NCI-H510A (cell line): Measurements from ENCODE around the gene PGAM2.

Source experiments
- DNase-seq: peaks from one replicate; lab custom pipeline; 2025; lab: John Stamatoyannopoulos, UW

Gene PGAM2

DNA sequence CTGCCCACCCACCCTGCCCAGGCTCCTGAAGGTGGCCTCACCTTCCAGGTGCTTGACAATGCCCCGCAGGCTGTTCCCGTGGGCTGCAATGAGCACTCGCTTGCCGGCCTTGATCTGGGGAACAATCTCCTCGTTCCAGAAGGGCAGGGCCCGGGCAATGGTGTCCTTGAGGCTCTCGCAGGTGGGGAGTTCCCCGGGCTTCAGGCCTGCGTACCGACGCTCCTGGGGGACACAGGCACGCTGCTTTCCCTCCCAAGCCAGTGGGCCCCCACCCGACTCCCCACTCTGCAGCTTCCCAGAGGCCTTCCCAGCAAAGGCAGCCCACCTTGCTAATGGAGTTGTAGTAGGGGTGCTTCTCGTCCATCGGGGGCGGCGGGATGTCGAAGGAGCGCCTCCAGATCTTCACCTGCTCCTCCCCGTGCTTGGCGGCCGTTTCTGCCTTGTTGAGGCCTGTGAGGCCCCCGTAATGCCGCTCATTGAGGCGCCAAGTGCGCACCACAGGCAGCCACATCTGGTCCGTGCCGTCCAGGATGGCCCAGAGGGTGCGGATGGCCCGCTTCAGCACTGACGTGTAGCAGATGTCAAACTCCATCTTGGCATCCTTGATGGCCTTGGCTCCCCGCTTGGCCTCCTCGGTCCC lies 456 bp downstream of the PGAM2 start:
- no peak for DNase-seq

DNA sequence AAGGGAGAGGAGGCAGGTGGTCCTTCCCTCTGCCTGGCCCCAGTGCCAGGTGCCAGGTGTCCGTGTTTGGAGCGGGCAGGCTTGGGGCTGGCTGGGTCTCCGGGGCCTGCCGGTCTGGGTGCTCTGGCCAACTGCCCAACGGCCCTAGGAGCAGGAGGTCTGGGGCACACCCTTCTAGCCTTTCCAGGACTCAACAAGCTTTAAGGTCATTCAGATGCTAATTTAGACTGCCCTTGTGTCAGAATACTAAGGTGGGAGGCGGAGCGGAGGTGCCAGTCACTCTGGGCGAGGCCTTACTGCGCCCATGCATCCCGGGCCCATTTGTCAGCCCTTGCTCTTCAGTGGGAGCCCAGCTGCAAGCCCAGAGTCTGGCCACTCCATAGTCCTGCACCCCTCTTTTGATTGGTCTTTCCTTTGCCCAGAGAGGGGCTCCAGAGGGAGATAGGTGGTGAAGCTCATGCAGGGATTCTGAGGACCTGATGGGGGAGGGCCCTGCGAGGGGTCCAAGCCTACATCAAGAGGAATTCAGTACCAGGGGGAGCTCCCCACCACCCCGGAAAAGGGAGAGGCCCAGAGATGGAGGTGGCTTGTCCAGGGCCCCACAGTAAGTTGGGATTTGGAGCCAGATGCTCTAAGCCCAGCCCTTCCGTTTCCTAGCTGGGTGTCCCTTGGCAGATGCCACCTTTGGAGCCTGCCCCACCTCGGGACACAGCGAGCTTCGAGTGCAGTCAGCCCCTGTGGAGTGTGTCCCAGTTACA lies 1.3 kb downstream of the PGAM2 start:
- DNase-seq, result no peak

DNA sequence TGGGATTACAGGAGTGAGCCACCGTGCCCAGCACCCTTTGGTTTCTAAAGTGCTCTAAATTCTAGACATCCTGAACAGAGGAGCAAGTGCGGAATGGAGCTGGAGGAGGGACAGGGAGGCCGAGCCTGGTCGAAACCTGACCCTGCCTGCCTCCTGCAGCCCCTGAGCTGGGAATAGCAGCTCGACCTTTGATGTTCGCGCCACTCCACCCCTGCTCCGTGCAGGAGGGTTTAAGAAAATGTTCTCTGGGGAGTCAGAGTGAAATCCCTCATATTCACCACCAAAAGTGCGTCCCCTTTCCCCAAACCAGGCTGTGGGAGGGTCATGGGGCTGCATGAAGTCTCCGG lies 1.8 kb downstream of the PGAM2 start:
- no peak for DNase-seq

DNA sequence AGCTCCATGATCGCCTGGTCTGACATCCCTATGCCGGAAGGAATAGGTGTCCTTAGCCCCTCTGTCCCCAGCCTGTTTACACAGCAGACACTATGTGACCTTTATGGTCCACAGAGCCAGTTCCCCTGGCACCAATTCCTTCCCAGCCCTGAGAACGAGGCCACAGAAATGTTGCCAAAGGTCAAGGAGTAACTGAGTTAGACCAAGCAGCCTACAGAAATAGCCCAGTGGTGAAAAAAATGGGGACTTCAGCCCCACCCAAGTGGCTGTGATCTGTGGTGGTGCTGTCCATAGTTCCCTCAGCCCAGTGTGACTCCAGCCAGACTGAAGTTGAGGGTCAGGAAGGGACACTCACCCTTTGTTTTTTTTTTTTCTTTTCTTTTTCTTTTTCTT lies 2.5 kb downstream of the PGAM2 start:
- no peak for DNase-seq

DNA sequence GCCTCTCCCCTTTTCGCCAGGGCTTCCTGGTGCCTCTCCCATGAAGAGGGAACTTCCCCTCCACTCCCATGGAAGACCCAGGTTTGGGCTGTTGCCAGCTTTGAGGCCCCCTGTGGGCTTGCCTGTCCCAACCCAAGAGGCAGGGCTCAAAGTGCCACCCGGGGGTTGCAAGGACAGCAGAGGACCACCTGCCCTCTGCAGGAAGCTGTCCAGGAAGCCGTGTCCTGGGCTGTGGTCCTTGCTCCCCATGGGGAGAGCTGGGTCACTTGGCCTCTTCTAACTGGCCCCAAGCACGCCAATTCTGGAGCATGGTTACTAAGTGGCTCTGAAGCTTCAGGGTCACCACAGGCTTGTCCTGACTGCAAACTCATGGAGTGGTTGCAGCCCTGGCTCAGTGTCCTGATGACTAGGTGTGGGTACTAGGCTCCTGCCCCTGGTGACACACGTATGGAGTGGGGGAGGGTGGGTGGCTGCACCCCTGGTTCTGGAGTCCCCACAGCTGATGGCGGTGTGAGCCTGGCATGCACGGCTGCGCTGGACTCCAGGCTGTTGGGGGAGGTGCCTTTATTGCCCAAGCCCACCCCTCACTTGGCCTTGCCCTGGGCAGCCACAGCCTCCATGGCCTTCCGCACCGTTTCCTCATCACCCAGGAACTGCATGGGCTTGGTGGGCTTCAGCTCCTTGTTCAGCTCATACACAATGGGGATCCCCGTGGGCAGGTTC lies 3.0 kb downstream of the PGAM2 start:
- DNase-seq, result no peak

DNA sequence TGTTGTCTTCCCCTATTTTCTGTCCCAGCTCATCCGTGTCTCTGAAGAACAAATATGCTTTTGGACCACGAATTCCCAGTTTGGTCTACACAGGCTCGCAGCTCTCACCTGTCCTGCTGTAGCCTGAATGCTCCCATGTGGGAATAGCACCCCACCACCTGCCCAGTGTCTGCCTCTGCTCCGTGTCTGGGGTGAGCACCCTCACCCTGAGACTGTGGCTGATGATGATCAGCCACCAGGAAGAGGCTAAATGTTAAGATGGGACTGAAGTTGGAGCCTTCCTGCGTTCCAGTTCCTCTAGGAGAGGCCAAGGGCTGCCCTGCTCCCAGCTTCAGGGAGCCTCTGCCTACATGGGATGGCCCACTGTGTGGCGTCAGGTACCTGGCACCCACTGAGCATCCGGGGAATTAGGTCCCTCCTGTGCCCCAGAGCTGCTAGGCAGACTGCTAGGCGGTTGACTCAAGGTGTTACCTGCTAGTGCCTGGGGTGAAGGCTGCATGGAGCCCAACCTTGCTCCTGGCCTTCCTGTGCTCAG lies 3.7 kb downstream of the PGAM2 start:
- DNase-seq, result no peak

DNA sequence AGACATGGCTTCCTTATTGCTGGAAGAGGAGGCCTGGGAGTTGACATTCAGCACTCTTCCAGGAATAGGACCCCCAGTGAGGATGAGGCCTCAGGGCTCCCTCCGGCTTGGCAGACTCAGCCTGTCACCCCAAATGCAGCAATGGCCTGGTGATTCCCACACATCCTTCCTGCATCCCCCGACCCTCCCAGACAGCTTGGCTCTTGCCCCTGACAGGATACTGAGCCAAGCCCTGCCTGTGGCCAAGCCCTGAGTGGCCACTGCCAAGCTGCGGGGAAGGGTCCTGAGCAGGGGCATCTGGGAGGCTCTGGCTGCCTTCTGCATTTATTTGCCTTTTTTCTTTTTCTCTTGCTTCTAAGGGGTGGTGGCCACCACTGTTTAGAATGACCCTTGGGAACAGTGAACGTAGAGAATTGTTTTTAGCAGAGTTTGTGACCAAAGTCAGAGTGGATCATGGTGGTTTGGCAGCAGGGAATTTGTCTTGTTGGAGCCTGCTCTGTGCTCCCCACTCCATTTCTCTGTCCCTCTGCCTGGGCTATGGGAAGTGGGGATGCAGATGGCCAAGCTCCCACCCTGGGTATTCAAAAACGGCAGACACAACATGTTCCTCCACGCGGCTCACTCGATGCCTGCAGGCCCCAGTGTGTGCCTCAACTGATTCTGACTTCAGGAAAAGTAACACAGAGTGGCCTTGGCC lies 4.3 kb downstream of the PGAM2 start:
- no peak for DNase-seq

DNA sequence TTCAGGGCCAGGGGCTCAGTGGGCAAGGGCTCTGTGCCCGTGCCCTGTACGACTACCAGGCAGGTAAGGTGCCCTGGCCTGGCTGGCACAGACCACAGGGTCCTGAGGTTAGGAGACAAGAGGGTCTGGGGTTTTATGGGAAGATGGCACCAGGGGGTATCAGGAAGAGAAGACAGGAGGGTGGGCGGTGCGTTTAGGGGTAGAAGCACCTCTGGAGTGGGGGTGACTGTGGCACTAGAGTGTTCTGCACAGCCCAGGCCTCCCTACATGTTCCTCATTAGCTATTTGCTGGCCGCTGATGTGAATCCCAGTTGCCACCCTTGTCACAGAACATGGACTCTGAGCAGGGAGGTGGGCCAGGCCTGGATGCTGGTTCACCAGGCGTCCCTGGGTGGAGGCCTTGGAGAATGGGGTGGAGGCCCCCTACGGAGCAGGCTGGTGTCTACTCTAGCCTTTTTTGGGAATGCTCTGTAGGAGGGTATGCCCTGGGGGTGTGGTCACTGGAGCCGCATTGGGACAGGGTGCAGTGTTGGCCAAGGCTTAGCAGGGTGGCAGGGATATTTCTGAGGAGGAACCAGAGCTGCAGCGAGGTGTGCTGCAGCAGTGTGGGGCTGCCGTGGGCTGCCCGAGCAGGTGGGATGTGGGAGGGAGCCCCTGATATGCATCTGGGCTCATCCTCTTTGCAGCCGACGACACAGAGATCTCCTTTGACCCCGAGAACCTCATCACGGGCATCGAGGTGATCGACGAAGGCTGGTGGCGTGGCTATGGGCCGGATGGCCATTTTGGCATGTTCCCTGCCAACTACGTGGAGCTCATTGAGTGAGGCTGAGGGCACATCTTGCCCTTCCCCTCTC lies 5.0 kb downstream of the PGAM2 start:
- DNase-seq, result no peak

DNA sequence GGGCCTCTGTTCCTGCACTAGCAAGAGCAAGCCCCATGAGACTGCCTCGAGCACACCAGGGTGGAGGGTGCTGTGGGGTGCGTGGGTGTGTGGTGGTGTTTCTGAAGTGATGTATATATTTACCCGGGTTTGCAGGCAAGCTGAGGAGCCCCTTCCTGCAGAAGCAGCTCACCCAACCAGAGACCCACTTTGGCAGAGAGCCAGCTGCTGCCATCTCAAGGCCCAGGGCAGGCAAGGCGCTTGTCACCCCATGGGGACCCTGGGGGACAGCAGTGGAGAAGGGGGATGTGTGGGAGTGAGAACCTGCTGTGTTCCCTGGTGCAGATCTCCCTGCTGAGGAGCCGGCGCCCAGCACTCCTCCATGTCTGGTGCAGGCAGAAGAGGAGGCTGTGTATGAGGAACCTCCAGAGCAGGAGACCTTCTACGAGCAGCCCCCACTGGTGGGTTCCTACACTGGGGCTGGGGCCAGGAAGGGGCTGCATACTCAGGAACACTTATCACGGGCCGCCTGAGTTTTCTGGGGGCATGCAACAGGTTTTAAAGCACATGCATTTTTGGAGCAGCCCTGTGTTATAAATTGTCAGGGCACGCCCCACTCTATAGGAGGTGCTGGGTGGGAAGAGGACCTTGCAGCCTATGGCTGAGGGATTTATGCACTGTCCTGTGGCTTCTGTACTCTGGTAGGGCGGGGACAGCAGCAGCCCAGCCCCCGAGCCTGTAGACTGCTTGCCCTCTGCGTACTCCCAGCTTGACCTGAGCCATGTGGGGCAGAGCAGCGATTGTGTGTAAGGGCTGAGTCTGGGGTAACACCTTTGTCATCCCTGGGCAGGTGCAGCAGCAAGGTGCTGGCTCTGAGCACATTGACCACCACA lies 5.9 kb downstream of the PGAM2 start:
- DNase-seq, result no peak

DNA sequence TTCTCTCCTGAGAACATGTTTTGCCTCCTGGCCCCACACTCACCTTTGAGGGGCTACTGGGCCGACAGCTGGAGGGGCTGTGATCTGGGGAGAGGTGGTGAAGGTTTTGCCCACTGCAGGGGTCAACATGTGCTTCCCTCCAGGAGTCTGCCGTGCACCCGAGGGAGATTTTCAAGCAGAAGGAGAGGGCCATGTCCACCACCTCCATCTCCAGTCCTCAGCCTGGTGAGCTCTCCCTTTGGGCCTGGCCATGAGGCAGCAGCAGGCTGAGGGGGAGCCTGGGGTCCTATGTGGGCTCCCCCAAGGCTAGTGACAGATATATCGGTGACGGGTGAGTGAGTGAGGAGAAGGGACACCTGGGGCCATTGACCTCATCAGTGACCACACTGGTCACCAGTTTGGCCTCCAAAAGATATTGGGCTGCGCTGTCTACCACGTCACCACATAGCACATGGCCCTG lies 6.6 kb downstream of the PGAM2 start:
- DNase-seq, result no peak

DNA sequence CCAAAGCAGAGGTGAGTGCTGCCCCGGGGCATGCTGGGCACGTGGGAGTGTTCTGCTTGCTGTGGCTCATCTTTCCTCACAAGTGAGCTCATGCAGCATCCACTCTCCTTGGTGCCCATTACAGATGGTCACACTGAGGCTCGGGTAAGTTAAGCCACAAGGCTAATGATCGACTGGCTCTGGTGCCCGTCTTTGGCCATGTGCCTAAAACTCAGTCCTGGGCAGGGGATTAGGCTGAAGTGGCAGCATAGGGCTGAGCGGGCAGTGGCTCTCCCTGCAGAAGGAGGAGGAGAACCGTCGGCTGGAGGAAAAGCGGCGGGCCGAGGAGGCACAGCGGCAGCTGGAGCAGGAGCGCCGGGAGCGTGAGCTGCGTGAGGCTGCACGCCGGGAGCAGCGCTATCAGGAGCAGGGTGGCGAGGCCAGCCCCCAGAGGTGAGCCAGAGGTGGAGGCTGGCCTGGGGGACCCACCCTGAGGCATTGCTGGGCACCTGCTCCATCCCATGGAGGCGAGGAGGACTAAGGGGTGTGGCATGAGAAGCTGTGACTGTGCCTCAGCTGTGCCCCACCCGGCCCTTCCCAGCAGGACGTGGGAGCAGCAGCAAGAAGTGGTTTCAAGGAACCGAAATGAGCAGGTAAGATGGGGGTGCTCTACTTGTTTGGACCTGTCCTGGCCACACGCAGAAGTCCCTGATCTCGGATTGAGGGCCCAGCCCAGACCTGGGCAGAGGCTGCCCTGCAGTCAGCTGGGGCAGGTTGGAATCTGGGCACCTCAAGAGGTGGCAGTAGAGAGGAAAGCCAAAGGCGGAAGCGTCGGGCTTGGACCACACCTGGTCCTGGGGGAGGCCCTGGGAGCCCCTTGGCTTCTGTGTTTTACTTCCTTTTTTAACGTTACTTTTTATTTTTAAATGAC lies 7.3 kb downstream of the PGAM2 start:
- no peak for DNase-seq

DNA sequence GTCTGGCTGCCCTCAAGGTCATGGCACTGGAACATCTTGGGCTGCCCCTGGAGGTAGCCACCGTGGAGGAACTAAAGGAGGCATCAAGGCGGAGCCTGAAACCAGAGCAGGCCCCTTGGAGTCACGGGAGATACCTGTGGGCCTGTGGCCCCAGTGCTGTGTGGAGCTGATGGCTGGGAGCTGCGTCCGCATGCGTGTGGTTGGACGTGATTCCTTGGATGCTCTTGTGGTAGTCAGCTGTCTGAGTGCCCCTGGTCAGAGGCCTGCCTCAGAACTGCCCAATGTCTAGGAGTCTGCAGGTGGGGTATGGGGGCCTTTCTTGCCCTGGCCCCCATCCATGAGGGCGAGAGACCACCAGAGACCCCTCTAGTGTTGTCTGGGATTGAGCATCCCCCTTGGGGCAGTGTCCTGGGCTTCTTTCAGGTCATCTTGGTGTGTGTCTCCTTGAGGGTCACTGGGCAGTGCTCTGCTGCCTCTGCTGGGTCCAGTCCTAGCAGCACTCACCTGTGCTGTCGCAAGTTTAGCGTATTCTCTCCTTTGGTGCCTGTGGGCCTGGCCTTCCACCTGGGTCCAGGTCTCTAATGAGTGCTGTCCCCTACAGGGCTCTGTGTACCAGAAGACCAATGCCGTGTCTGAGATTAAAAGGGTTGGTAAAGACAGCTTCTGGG lies 8.1 kb downstream of the PGAM2 start:
- DNase-seq, result no peak

DNA sequence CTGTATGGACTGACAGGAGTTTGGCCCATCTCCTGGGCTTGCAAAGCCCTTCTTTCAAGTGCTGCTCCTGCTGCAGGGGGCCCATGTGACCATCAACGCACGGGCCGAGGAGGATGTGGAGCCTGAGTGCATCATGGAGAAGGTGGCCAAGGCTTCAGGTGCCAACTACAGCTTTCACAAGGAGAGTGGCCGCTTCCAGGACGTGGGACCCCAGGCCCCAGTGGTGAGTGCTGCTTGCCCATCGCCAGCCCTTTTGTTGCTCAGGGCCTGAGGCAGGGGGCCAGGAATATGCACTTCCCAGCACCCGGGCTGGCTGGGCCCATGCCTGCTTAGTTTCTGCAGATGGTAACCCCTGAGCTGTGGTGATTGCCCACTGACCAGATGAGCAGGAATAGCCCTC lies 8.7 kb downstream of the PGAM2 start:
- no peak for DNase-seq

DNA sequence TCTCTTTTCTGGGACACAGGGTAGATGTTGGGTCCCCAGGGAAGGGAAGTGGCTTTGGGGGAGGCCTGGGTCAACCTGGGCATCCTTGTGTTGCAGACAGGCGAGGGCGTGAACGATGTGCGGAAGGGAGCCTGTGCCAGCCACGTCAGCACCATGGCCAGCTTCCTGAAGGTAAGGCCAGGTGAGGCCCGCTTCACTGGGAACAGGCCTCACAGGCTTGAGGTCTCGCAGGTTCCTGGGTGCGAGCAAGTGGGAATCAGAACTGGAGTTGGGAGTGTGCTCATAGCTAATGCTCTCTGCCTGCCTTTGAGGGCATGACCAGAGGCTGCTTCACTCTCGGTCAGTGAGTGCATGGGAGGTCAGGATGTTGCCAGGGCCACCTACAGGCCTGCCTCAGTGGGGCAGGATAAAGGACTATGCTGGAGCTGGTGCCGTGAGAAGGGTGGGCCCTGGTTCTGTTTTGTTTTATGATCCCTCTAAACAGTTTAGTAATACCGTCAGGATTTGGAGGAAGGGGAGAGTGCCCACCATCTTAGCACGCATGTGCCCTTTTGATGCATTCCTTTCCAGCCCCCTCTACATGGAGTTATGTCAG lies 12.5 kb downstream of the PGAM2 start:
- DNase-seq, result no peak

DNA sequence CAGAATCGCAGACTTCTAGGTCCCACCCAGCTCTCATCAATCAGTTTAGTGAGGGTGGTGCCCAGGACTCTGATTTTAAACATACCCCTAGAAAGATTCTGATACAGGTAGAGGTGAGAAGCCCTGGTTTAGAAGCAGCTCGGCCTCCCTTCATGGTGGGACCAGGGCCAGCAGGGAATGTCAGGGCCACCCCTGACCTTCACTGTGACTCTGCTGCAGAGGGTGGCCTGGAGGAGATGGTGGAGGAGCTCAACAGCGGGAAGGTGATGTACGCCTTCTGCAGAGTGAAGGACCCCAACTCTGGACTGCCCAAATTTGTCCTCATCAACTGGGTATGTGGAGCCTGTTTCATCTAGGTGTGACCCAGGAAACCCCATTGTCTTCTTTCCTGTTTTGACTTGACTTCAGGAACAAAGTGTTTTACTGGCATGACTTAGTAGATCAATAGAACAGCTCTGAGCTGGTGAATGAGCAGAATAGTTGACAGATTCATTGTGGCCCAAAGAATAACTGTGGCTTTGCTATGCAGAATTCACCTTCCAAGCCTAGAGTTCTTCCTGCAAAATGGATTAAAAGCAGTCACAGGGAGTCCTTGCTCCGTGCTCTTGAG lies 13.7 kb downstream of the PGAM2 start:
- no peak for DNase-seq

DNA sequence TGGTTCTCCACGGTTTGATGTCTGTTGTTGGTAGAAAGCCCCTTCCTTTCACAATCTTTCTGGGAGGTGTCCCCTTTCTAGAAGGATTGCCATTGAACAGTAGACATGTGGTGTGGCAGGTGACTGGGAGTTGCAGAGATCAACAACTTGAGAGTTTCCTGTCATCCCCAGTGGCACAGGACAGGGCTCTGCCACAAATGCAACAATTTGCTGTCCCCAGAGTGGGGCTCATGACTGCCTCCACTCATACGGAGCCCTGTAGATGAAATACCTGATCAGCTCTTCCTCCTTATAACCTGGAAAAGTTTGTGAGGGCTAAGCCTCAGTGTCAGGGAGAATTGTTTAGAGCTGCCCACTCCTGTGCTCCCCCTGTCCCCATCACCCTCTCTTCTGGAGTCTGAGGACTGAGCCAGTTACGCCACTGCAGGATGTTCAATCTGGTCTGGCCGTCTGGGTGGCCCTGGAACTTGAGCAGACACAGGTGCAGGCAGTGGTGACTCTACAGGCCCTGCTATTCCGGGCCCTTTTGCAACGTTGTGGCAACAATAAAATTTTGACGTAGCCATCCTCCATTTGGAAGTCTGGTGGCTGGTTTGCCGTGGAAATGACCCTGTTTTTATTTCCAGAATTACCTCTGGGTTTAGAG lies 14.3 kb downstream of the PGAM2 start:
- no peak for DNase-seq

DNA sequence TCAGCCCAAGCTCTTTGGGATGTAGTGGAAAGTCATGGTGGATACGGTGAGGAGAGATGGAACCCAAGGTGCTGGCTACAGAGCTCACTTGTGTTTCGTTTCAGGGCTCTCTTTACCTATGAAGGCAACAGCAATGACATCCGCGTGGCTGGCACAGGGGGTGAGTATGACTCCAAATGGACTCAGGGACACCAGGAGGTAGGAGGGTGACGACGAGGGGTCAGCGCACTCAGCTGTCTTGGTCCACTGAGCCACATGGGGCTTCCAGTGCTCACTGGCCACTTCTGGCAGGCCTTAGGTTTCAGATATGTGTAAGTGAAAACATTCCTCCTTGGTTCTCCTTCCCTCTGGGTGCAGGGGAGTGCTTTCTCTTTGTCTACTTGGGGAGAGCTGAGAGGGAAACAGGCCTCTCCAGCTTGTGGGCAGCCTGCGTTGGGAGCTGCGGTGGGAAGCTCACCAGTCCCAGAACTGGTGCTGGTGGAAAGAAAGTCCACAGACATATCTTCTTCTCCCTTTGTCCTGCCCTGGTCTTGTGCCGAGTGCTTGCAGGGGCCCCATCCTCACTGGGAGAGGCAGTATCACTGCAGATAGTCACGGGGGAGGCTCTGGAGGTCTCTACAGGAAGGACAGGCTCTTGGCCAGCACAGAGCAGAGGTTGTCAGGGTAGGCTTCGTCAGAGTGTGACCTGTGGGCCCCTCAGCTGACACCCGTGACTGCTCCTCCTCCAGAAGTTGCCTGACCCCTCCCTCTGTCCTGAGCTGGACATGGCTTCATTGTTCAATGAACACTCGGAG lies 15.0 kb downstream of the PGAM2 start:
- DNase-seq, result no peak
